Measurements from ENCODE around the gene PIK3C2A.
A peak's percentile ranks its signal among the peaks of the same experiment; 100 is the strongest.

The PIK3C2A gene

DNA sequence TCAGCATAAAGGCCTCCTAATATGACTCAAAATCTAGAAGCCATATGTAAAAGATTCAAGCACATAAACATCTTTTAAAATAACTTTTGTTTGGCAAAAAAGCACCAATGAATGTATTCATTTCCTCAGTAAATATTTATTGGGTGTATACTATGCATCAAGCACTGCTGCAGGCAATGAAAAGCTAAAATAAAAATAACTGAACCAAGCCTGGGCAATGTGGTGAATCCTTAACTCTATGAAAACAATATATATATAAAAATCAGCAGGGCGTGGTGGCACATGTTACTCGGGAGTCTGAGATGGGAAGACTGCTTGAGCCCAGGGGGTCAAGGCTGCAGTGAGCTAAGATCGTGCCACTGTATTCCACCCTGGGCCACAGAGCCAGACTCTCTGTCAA, 27.8 kb downstream of the PIK3C2A start:
- no peak for TF ChIP-seq EP300 (IDR thresholded peaks at IDR 0.05; ENCODE audit: borderline replicate concordance)
- no peak for TF ChIP-seq FOXM1 (IDR thresholded peaks at IDR 0.05; ENCODE audit: borderline replicate concordance, low read depth)
- TF ChIP-seq, protein P1, sequence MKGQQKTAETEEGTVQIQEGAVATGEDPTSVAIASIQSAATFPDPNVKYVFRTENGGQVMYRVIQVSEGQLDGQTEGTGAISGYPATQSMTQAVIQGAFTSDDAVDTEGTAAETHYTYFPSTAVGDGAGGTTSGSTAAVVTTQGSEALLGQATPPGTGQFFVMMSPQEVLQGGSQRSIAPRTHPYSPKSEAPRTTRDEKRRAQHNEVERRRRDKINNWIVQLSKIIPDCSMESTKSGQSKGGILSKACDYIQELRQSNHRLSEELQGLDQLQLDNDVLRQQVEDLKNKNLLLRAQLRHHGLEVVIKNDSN (IDR thresholded peaks at IDR 0.05) = no peak
- TF ChIP-seq YY1 (IDR thresholded peaks at IDR 0.05; ENCODE audit: low read depth) = no peak
- TF ChIP-seq TCF12 (IDR thresholded peaks at IDR 0.05; ENCODE audit: low read depth) = no peak
- TF ChIP-seq NFIC (IDR thresholded peaks at IDR 0.05) = no peak
- TF ChIP-seq CREB1 (IDR thresholded peaks at IDR 0.05; ENCODE audit: low read depth) = no peak
- TF ChIP-seq EGR1 (IDR thresholded peaks at IDR 0.05) = no peak
- TF ChIP-seq TEAD4 (IDR thresholded peaks at IDR 0.05) = no peak
- TF ChIP-seq, protein P2, sequence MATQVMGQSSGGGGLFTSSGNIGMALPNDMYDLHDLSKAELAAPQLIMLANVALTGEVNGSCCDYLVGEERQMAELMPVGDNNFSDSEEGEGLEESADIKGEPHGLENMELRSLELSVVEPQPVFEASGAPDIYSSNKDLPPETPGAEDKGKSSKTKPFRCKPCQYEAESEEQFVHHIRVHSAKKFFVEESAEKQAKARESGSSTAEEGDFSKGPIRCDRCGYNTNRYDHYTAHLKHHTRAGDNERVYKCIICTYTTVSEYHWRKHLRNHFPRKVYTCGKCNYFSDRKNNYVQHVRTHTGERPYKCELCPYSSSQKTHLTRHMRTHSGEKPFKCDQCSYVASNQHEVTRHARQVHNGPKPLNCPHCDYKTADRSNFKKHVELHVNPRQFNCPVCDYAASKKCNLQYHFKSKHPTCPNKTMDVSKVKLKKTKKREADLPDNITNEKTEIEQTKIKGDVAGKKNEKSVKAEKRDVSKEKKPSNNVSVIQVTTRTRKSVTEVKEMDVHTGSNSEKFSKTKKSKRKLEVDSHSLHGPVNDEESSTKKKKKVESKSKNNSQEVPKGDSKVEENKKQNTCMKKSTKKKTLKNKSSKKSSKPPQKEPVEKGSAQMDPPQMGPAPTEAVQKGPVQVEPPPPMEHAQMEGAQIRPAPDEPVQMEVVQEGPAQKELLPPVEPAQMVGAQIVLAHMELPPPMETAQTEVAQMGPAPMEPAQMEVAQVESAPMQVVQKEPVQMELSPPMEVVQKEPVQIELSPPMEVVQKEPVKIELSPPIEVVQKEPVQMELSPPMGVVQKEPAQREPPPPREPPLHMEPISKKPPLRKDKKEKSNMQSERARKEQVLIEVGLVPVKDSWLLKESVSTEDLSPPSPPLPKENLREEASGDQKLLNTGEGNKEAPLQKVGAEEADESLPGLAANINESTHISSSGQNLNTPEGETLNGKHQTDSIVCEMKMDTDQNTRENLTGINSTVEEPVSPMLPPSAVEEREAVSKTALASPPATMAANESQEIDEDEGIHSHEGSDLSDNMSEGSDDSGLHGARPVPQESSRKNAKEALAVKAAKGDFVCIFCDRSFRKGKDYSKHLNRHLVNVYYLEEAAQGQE (IDR thresholded peaks at IDR 0.05; ENCODE audit: low read depth) = no peak
- no peak for TF ChIP-seq TAF1 (IDR thresholded peaks at IDR 0.05; ENCODE audit: low read depth)
- TF ChIP-seq, protein P3, sequence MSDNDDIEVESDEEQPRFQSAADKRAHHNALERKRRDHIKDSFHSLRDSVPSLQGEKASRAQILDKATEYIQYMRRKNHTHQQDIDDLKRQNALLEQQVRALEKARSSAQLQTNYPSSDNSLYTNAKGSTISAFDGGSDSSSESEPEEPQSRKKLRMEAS (IDR thresholded peaks at IDR 0.05) = no peak
- TF ChIP-seq RAD21 (IDR thresholded peaks at IDR 0.05; ENCODE audit: low read depth) = no peak
- no peak for TF ChIP-seq ZBTB7A (IDR thresholded peaks at IDR 0.05; ENCODE audit: low read depth)
- no peak for TF ChIP-seq CEBPB (IDR thresholded peaks at IDR 0.05)

DNA sequence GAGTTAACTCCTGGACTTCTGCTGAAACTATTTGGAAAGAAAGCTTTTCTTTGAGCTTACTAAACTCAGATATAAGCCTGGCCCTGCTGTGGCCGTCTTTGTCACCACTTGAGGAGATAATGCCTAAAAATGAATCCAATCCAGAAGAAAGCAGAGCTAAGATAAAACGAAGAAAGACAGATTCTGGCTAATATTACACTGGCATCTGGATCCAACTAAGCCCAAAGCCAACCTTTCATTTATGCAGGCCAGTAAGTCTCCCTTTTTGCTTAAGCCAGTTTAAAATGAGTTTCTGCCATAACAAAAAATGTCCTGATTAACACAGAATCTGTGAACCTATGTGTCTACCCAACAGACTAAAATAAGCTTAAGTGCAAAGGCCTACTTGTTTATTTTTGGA, 34.5 kb downstream of the PIK3C2A start:
- TF ChIP-seq, protein P3 (IDR thresholded peaks at IDR 0.05) = no peak
- no peak for TF ChIP-seq CREB1 (IDR thresholded peaks at IDR 0.05; ENCODE audit: low read depth)
- no peak for TF ChIP-seq FOXM1 (IDR thresholded peaks at IDR 0.05; ENCODE audit: borderline replicate concordance, low read depth)

DNA sequence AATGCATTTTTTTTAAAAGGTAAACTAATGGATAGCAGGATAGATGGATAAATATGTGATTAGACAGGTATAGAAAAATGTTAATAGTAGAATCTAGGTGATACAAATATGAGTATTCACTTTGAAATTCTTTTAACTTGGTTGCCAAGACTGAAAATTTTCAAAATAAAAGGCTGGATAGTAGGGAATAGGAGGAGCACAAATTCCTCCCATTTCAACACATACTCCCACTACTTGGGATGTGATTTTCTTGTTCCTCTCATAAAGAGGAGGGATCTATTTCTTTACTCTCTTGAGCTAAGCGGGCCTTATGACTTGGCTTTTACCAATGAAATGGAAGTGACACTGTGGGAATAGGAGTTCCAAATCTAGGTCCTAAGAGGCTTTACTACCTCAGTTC, 35.9 kb downstream of the PIK3C2A start:
- TF ChIP-seq TEAD4 (IDR thresholded peaks at IDR 0.05) (no peak), FOXM1 (IDR thresholded peaks at IDR 0.05; ENCODE audit: borderline replicate concordance, low read depth) (no peak), NFIC (IDR thresholded peaks at IDR 0.05) (no peak), ZBTB7A (IDR thresholded peaks at IDR 0.05; ENCODE audit: low read depth) (no peak), EGR1 (IDR thresholded peaks at IDR 0.05) (no peak), RAD21 (IDR thresholded peaks at IDR 0.05; ENCODE audit: low read depth) (no peak), CREB1 (IDR thresholded peaks at IDR 0.05; ENCODE audit: low read depth) (no peak), TAF1 (IDR thresholded peaks at IDR 0.05; ENCODE audit: low read depth) (no peak), EP300 (IDR thresholded peaks at IDR 0.05; ENCODE audit: borderline replicate concordance) (no peak), YY1 (IDR thresholded peaks at IDR 0.05; ENCODE audit: low read depth) (no peak), TCF12 (IDR thresholded peaks at IDR 0.05; ENCODE audit: low read depth) (no peak)
- TF ChIP-seq, protein P1 (IDR thresholded peaks at IDR 0.05) = no peak
- TF ChIP-seq, protein P3 (IDR thresholded peaks at IDR 0.05) = no peak
- TF ChIP-seq, protein P2 (IDR thresholded peaks at IDR 0.05; ENCODE audit: low read depth) = no peak

DNA sequence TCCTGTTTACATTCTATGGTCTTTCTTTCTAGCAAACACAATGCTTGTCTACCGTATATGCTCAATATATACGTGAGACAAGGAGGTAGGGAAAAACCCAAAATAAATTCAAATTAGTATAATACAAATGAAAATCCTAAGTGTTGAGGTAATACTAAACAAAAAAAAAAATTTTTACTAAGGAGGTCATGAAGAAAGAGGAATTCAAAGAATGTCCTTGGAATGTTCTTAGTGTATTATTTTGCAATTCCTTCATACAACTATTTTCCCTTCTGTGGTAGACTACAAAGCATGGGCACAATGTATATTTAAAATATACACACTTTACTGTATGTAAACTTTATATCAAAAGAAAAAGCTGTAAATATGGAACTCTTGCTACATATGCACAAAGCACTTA, 36.4 kb downstream of the PIK3C2A start:
- TF ChIP-seq TCF12 (IDR thresholded peaks at IDR 0.05; ENCODE audit: low read depth) = no peak
- no peak for TF ChIP-seq CREB1 (IDR thresholded peaks at IDR 0.05; ENCODE audit: low read depth)
- TF ChIP-seq FOXM1 (IDR thresholded peaks at IDR 0.05; ENCODE audit: borderline replicate concordance, low read depth) = no peak
- peak; percentile 66 for TF ChIP-seq CEBPB (IDR thresholded peaks at IDR 0.05)
- TF ChIP-seq, protein P3 (IDR thresholded peaks at IDR 0.05) = no peak
- no peak for TF ChIP-seq EGR1 (IDR thresholded peaks at IDR 0.05)
- TF ChIP-seq, protein P1 (IDR thresholded peaks at IDR 0.05) = no peak
- peak; percentile 93 for TF ChIP-seq TEAD4 (IDR thresholded peaks at IDR 0.05)
- TF ChIP-seq, protein P2 (IDR thresholded peaks at IDR 0.05; ENCODE audit: low read depth) = no peak
- TF ChIP-seq ZBTB7A (IDR thresholded peaks at IDR 0.05; ENCODE audit: low read depth) = no peak

Measured in Ishikawa (cell line).